ENCODE data around the gene HIC2.
"Not testable (repeated sequence)": the region's sequence is repeated elsewhere in the genome, so short reads cannot be mapped to it uniquely, and the experiment has no call there.

The HIC2 gene

DNA sequence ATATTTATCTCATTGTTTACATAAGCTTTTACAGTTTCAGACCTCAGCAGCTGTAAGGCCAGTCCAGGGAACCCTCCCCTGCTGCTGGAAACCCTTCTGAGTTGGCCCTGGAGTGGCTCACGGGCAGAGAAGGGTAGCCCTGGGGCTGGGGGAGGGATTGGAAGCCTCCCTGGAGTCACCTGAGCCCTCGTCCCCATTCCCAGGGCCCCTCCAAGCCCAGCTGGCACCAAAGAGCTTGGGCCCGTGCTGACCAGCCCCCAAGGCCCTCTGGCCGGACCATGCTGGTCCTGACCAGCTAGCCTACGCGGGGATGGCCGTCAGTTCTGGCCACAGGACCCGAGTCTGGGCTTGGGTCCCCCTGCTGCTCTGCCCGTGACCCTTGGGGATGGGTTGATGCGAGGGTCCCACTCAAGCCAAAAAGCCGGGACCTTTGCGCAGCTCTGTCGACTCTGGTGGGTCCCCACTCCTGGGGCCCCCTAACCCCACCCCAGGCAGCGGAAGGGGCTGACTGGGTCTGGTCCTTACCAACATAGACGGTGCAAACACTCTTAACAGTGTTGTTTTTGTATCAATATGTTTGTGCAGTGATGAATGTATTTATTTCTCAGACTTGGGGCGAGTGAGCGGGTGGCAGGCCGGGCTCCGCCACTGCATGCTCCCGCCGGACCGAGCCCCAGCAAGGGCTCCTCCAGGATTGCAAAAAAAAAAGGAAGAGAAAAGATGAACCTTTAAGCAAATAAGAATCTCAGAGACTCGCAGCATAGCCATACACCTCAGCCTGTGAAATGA is 32.6 kb downstream of the HIC2 start:
- no peak for DNase-seq (ENCODE audit: low spot score)

DNA sequence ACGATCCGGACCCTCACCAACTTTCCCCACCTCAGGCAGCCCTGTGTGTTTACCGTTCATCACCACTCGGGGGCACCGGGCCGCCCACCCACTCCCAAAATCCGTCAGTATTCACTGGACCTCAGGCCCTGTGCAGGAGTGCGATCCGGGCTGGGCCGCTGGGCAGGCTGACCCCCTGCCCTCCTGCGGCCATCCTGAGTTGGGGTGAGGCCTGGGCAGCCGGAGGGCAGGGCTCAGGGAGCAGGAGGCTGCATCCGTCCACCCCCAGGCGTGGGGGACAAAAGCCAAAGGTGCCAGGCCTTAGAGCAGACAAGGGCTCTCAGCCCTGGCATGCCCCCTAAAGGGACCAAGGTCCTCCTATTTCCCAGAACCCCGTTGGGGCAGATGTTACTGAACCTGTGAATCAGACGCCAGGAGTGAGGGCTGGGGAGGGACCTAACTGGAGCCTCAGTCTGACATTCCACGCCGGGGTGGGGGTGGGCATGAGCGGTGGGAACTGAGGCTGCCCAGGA is 33.2 kb downstream of the HIC2 start:
- no peak for DNase-seq (ENCODE audit: low spot score)

DNA sequence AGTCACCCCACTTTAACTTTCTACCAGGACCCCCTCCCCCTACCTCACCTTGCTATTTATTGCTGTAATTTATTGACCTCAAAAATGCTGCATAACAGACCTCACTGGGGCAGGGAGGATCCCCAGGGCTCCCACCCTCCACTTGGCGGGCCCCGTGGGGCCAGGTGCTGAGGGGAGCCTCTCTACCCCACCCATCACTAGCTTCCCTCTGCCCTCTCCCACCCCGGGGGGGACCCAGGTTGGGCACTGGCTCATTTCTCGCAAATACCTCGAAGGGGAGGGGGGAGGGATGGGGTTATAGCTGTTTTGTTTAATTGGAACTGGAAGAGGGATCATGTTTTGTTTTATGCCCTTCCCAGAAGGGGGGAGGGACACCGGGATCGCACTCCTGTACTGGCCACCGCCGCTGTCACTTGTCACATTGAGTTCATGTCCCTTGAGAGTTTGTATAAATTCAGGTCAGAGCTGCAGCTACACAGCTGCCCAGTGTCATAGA is 33.7 kb downstream of the HIC2 start:
- DNase-seq (ENCODE audit: low spot score) = no peak

DNA sequence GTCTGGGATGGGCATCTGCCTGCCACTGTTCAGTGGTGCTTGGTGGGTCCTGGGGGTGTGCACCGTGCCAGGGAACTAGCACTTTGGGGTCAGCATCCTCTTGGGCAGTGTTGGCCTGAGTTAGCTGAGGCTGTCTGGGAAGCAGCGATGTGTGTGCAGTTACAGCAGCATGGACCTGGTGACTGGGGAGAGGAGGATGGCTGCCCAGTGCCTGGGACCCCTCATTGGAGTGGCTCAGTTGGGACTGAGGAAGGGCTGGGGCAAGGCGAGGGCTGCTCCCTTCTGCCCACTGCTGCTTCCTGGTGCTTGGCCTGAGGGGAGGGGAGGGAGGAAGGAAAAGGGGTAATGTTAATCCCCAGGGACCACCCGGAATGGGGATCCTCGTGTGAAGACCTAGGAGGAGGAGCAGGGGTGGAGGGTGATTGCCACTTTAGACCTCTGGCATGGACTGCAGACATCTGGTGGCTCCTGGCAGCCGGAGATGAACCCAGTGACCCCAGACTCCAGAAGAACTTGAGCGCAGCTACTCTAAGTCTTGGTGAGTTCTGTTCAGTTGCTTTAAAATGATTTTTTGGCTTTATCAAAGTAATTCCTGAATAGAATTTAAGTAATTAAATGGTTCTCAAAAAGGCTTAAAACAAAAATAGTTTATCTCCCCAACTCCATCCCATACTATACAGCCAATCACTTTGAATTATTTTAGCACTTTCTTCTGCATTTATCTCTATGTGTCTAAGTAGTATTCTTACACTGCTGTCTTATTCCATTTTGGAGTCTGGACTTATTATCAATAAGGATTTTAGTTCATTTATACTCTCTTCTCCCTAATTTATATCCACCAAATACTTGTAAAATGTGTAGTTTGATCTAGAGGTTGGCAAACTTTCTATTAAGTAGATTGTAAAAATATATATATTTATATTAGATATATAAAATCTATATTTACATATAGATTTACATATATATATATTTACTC is 34.7 kb downstream of the HIC2 start:
- no peak for DNase-seq (ENCODE audit: low spot score)

DNA sequence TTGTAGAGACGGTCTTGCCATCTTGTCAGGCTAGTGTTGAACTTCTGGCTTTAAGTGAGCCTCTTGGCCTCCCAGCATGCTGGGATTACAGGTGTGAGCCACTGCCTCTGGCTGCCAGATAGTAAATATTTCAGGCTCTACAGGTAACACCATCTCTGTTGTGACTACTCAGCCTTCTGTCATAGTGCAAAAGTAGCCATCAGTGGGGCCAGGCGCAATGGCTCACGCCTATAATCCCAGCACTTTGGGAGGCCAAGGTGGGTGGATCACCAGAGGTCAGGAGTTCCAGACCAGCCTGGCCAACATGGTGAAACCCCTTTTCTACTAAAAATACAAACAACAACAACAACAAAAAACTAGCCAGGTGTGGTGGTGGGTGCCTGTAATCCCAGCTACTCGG is 35.5 kb downstream of the HIC2 start:
- DNase-seq (ENCODE audit: low spot score) = not testable (repeated sequence)

DNA sequence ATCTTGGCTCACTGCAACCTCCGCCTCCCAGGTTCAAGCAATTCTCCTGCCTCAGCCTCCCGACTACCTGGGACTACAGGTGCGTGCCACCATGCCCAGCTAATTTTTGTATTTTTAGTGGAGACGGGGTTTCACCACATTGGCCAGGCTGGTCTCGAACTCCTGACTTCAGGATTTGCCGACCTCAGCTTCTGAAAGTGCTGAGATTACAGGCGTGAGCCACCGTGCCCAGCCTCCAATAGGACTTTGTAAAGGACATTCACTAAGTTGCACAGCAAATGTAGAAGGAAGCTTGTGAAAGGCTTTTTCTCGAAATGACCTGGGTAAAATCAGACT is 37.8 kb downstream of the HIC2 start:
- not testable (repeated sequence) for DNase-seq (ENCODE audit: low spot score)

DNA sequence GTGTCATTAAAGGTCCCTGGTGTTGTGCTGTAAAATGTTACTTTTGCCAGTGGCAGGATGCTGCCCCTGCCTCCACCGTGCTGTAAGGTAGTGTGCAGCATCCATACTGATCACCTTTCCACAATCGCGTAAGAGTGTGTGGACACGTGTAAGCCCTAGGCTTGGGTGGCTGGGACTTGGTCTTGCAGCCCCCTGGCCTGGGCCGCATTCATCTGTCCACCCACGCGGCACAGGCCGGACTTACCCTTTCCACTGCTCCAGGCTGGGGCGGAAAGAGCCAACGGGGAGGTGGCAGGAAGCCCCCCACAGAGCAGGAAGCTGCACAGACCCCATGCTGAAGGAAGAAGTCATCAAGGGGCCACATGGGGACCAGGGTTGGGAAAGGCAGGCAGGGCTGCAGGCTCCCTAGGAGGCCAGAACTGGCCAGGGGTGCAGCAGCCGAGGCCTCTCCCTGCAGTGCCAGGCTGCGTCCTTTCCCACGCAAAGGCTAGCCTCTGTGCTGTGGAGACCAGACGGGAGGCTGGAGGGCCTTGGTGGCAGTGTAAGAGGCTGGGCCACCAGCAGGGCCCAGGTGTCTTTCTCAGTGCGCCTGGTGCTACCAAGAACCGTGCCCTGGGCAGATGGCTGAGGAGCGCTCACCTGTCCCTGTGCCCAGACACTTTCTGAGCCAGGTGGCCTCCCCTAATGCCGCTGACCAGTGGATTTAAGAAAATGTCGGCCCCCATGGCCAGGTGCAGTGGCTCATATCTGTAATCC is 38.3 kb downstream of the HIC2 start:
- no peak for DNase-seq (ENCODE audit: low spot score)

DNA sequence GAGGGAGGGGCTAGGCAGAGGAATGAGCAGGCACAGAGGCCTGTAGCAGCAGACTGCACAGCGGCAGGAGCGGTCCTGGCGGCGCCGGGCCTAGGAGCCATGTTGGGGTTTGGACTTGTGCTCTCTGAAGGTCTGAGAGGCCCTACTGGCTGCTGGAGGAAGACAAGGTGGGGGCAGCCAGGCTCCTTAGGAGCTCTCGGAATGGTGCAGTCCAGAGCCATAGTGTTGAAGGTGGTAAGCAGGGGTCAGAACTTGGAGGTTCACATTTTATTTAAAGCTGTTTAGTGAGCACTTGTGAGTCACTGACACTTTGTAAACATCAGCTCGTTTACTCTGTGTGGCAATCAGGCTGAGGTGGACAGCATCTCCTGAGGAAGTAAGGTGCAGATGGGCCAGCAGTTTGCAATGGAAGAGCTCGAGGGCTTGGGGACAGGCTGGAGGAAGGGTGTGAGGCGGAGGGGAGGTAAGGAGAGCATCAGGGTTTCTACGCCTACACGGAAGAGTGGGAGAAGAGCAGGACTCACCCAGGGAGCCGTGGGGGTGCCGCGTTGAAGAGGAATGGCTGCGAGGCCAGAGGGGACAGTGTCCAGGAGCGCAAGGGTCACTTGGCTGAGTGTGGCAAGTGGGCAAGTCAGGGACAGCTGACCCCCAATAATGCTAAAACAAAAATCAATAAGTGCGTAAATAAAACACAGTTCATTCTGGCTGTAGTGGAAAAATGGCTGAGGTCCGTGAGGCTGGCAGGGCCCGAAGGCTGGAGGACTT is 40.0 kb downstream of the HIC2 start:
- no peak for DNase-seq (ENCODE audit: low spot score)

DNA sequence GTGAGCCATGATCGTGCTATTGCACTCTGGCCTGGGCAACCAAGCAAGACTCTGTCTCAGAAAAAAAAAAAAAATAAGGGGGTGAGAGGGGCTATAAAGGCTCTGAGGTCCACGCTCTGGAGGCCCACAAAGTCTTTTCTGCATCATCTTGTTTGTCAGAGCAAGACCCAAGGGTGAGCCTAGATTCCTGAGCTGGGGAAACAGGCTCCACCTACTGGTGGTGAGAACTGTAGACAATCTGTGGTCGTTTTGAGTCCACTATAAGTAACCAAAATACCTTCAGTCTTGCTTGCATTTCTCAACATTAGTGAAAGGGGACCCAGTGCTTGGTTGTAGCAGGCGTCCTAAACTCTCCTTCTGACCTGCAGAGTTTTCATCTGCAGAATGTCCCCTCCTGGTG is 45.5 kb downstream of the HIC2 start:
- not testable (repeated sequence) for DNase-seq (ENCODE audit: low spot score)

DNA sequence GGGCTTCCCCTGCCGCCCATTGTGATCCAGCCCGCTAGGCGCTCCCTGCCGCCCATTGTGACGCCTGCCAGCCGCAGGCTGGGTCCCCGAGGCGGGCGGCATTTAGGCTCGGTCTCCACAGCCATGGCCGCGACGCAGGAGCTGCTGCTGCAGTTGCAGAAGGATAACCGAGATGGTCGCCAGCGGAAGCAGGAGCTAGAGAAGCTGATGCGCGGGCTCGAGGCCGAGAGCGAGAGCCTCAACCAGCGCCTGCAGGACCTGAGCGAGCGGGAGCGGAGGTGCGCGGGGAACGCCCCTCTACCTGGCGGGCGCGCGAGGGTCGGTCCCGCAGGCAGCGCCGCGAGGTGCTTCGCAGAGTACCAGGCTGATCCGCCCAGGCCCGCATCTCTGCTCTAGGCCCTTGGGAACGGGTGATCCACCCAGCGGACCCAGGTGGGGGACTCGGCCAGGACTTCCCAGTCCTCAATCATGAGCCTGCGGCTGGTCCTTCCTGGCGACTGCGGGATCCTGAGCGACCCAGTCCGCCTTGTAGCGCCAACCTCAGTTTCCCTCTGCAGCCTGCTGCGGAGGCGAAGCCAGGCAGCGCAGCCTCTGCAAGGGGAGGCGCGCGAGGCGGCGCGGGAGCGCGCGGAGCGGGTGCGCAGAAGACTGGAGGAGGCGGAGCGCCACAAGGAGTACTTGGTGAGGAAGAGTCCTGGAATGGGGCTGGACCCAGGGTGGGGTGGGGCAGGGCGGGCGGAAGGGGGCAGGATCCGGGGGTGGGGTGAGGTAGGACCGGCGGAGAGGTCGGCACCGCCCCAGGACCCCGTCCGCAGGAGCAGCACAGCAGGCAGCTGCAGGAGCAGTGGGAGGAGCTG is 50.4 kb downstream of the HIC2 start, which contains the start of gene TMEM191C:
TSS of gene TMEM191C (plus strand) at position 51 of the 857 bp plus-strand sequence. CDS start at position 124, 73 bp downstream.
- DNase-seq (ENCODE audit: low spot score) = not testable (repeated sequence)

DNA sequence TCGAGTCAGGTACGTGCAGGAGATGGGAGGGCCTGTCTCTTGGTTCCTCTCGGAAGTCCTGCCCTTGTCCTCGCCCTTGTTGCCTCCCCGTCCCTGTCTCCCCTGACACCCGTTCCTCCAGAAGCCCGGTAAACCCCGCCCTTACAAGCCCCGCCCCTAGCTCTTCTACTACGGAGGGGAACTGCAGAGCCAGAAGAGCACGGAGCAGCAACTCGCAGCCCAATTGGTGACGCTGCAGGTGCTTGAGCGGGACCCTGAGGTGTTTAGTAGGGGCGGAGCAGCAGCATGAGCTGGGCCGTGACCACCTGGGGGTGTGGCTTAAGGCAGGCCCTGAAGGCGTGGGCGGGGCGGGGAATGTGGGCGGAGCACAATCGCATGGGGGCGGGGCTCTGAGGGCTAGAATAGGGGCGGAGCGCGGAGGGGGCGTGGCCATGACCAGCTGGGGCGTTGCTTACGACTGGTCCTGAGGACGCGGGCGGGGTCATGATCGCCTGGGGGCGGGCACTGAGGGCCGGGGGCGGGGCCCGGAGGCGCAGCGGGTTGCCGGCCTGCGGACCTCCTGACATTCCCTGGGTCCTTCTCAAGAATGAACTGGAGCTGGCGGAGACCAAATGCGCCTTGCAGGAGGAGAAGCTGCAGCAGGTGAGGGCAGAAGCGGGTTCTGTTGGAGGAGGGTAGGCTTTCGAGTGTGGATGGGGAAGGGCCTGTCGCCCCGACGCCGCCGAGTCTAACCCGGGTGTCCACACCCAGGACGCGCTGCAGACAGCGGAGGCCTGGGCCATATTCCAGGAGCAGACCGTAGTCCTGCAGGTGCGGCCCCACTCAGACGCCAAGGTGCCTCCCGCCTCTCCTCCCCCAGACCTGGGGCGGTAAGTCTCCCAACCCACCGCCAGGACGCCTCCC is 51.3 kb downstream of the HIC2 start:
- DNase-seq (ENCODE audit: low spot score) = peak; percentile 92

DNA sequence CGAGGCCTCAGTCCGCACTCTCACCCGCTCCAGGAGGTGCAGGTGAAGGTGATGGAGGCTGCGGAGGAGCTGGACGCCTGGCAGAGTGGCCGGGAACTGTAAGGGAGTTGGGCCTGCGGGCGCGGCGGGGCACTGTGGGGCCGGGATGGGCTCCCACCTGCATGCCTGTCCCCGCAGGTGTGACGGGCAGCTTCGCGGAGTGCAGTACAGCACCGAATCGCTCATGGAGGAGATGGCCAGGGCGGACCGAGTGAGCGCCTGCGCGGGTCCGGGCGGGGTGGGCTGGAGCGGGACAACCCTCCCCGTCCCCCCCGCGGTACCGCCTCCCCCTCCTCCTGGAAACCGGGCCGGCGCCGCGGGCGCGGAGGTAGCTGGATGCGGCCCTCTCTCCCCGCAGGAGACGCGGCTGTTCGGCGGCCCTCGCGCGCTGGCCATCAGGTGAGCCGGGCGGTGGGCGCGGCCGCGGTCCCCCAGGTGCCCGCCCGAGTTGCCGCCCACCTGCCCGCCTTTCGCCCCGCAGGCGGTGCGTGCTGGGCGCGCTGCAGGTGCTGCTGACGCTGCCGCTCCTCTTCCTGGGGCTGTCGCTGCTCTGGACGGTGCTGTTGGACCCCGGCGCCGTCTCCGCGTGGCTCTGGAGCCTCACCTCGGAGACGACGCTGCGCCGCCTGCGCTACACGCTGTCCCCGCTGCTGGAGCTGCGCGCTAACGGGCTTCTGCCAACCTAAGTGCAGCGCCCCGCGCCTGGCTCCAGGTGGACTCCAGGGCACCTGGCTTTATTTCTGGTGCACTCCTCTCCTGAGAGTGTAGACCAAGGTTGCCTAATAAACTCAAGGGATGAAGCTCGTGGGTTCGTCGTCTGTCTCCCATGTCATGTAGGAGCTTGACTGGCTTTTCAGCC is 52.2 kb downstream of the HIC2 start:
- DNase-seq (ENCODE audit: low spot score) = not testable (repeated sequence)

DNA sequence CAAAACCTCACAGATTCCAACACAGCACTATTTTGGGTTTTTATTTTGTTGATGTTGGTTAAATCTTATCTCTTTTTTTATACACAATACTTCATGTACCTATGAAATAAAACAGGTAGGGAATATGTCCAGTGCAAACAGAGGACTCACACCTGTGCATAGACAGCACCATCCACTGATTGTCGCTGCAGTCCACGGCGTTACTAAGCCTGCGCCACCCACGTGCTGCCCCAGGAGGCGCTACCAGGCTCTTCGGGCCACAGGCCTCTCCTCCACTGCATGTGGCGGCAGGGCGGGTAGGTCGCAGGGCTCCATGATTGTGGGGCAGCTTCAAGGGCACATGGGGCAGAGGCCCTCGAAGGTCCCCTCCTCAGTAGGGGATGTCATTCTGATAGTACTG is 55.8 kb downstream of the HIC2 start:
- DNase-seq (ENCODE audit: low spot score) = not testable (repeated sequence)

DNA sequence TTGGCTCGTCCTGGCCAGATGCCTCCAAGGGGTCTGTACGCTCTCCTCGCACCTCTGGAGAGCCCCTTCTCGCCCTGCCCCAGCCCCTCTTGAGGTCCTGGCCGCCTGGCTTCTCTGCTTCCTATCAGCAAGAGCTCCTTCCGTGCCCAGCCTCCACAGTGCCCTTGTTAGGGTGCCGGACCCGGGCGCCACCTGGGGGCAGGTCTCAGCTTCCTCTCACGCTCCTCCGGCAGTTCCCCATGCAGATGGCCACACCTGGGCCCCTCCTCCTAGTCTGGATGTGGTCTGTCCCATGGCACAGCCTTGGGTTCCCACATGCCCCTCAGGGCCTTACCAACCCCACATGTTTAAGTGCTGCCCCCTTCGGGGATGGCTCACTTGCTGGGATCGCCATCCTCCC is 56.5 kb downstream of the HIC2 start:
- DNase-seq (ENCODE audit: low spot score) = not testable (repeated sequence)

DNA sequence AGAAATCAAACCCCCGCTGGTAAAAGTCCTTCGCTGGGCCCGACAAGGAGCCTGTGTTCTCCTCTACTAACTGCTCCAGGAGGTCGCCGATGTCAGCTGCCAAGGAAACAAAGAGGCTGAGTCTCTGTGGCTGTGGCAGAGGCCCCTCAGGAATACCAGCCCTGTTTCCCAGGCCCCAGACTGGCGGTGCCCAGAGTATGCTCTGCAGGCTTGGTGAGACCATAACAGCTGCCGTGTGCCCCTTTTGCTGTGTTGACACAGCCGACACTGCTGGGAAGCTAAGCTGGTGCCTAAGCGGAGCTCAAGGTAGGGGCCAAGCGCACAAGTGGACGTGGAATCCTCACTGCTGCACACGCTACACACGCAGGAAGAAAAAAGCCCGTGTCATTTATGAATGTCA is 66.9 kb downstream of the HIC2 start:
- DNase-seq (ENCODE audit: low spot score) = not testable (repeated sequence)

DNA sequence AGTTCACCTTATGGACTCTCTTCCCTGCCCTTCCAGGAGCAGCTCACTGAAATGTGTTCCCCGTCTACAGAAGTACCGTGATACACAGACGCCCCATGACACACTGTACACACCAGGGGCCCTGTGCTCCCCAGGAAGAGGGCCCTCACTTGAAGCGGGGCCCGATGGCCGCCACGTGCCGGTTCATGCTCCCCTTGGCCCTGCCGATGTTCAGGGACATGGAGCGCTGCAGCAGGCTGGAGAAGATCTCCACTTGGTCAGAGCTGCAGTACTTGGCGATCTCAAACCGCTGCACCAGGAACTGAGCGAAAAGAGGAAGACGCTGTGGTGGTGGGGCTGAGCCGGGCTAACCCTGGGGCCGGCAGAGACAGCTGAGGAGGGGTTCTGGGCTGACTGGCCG is 70.6 kb downstream of the HIC2 start:
- DNase-seq (ENCODE audit: low spot score) = not testable (repeated sequence)

DNA sequence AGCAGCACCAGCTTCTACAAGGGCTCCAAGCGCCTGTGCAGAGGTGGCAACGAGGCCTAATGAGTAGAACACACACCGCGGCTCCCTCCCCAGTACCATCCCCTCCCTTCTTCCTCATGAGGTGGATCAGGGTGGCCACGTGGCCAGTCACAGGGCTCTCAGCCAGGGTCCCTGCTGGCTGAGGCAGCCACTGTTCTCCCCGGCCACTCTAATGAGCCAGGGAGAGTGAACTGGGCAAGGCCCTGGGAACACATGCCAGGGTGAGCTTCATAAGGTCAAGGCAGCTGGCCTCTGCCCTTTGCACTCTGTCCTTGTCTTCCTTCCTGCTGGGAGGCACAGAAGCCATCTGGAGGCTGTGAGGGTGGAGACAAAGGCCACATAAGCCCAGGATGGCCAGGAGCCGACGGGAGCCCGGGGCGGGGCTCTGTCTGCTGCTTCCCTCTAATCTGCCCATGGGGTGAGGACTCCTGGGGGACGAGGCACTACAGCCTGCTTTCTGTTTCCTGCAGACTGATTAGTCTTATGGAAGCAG is 72.0 kb downstream of the HIC2 start:
- DNase-seq (ENCODE audit: low spot score) = not testable (repeated sequence)

DNA sequence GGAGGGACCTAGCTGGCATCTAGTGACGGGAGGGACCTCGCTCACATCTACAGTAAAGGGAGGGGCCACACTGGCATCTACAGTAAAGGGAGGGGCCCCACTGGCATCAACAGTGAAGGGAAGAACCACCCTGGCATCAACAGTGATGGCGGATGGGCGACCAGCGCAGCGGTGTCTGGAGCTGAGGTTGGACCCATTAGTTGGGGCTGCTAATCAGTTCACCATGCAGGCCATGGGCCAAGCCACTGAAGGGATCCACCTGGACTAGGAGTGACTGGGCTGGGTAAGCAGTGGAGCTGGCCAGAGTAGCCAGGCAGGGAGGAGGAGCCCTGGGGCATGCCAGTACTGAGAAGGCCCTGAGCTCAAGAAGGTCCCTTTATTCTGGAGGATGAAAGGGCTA is 73.4 kb downstream of the HIC2 start:
- DNase-seq (ENCODE audit: low spot score) = not testable (repeated sequence)
